ENCODE data around the gene DFFB.

DFFB gene

DNA sequence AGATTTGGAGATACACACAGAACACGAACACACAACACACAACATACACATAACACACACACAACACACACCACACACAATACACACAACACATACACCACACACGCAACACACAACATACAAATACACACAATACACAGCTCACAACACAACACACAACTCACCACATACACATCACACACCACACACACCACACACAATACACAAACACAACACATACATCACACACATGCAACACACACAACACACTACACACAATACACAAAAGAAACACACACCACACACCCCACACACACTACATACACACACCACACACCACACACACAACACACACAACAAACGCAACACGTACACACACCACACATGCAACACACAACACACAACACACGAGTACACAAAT lies 71.8 kb downstream of the DFFB start:
- DNase-seq: no peak

DNA sequence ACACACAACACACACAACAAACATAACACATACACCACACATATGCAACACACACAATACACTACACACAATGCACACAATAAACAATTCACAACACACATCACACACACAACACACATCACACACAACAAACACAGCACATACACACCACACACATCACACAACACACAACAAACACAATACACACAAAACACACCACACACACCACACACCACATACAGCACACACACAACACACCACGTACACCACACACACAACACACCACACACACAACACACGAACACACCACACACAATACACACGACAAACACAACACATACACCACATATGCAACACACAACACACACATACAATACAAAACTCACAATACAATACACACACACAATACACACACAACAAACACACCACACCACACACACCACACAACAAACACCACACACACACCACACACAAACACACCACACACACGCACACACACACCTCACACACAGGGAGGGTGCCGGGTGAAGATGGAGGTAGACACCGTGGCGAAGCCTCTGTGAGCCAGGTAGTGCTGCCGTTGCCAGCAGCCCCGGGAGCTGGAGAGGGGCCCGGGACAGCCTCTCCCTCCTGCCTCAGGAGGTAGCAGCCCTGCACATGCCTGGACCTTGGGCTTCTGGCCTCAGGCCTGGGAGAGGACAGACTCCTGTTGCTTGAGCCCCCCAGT lies 73.2 kb downstream of the DFFB start:
- DNase-seq: no peak

DNA sequence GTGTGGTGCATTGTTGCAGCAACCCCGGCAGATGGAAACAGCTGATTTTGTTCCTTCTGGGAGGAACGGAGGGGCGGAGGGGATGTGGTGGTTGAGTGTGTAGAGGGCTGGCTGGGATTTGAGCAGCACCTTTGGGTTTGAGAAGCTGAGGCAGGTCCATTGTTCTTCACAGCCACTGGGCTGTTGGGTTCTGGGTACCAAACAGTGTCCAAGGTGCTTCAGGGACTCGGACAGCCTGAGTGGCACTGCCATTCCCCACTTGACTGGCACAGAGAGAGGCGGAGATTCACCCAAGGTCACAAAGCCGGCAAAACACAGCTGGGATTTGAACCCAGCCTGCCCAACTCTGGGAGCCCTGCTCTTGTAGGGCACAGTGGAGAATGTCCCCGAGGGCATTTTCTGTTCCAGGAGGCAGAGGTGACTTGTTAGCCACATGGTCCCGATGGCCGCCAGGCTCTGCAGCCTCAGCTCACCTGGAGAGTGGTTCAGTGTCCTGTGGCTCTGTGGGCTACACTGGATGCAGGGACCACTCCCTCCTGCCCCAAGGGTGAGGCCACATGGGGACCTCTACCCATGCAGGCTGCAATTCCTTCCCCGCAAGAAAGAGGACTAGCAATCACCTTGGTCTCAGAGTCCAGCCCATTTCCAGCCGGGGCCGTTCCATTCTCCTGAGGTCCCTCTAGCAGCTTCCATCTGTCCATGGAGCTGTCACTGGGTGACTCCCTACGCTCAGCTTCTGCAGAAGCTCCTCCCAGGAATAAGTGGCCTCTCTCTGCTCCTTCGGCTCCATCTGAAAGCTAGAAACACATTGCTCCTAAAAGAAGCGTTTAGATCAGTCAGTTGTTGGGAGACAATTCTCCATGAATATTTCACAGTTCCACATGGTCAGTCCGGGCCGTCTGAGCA lies 74.0 kb downstream of the DFFB start:
- DNase-seq: no peak

DNA sequence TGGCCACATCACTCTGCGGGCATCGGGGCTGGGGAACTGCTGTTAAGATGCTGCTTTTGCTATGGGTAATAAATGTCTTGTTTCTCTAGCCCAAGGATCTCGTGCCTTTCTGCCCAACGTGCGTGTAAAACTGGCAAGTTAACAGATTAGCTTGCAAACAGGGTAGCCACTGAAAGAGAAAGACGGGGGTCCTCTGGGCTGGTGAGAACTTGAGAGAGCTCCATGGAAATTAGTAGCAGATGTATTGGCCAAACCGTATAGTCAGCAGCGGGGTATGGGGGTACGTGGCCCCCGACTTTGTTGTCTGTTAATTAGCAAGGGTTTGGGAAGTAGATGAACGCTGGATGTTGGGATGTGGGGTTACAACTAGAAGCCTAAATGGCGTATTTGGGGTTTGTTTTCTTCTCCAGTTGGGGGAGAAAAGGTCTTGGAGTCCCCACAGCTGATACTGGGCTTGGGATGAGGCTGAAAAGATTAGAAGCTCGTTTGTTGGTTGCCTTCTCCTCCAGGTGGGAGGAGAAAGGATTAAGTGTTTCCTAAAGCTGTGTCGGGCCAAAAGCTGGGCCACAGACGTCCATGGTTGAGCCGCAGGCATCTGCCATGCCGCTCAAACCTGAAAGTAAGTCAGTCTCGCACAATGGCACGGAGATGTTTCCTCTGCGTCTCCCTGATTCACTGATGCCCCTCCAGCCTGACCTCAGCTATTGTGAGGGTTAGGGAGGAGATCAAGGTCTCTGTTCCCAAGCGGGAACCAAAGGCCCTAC lies 75.1 kb downstream of the DFFB start:
- DNase-seq: no peak
